ENCODE data around the gene ACAP3.

The ACAP3 gene

GRCh38 chr1:1309251-1310108 is 1.8 kb upstream of the ACAP3 start:
- DNase-seq (ENCODE audit: low read depth), result no peak
- no peak for TF ChIP-seq CTCF (IDR thresholded peaks at IDR 0.05; ENCODE audit: low read depth, low read length, missing control alignments)
- peak overlapping the region; percentile 89 for H3K4me3 ChIP-seq (ENCODE audit: low read depth, low read length)

GRCh38 chr1:1308756-1309250 is 1.1 kb upstream of the ACAP3 start:
- TF ChIP-seq CTCF (IDR thresholded peaks at IDR 0.05; ENCODE audit: low read depth, low read length, missing control alignments), result no peak
- no peak for DNase-seq (ENCODE audit: low read depth)
- H3K4me3 ChIP-seq (ENCODE audit: low read depth, low read length), result peak overlapping the region; percentile 89

- no peak for TF ChIP-seq CTCF (IDR thresholded peaks at IDR 0.05; ENCODE audit: low read depth, low read length, missing control alignments)
Observed at GRCh38 chr1:1307261-1307922, 338 bp downstream of the ACAP3 start.

GRCh38 chr1:1306661-1307260 is 969 bp downstream of the ACAP3 start:
- no peak for DNase-seq (ENCODE audit: low read depth)
- TF ChIP-seq CTCF (IDR thresholded peaks at IDR 0.05; ENCODE audit: low read depth, low read length, missing control alignments), result no peak
- peak overlapping the region; percentile 76 for H3K4me3 ChIP-seq (ENCODE audit: low read depth, low read length)

More at GRCh38 chr1:1307261-1307922, 338 bp downstream of the ACAP3 start:
- peak overlapping the region; percentile 76 for H3K4me3 ChIP-seq (ENCODE audit: low read depth, low read length)
- no peak for DNase-seq (ENCODE audit: low read depth)

- TF ChIP-seq CTCF (IDR thresholded peaks at IDR 0.05; ENCODE audit: low read depth, low read length, missing control alignments), result peak; percentile 45
- peak overlapping the region; percentile 76 for H3K4me3 ChIP-seq (ENCODE audit: low read depth, low read length)
- no peak for DNase-seq (ENCODE audit: low read depth)
Observed at GRCh38 chr1:1306070-1306660, 1.6 kb downstream of the ACAP3 start.

- peak; percentile 33 for DNase-seq (ENCODE audit: low read depth)
- H3K4me3 ChIP-seq (ENCODE audit: low read depth, low read length), result peak overlapping the region; percentile 76
- peak; percentile 16 for TF ChIP-seq CTCF (IDR thresholded peaks at IDR 0.05; ENCODE audit: low read depth, low read length, missing control alignments)
Observed at GRCh38 chr1:1305300-1306069, 2.2 kb downstream of the ACAP3 start.

Measured in GM12864 (cell line).